SU-DHL-6 (cell line): Measurements from ENCODE around the gene SNRNP200.

Source experiments
- H2AFZ ChIP-seq: fragments of 200-600 bp; sonication (generic); 2 replicates; pipeline ENCODE4 v1.6.1; 2014; ENCODE audit warnings: low read depth, mild to moderate bottlenecking, moderate library complexity, mixed read lengths, antibody characterized with exemption, low read length; ENCODE audit not compliant: severe bottlenecking
- H3F3A ChIP-seq: fragments of 200-600 bp; shearing (Covaris generic); 2 replicates; pipeline ENCODE4 v1.6.0; 2016; ENCODE audit warnings: antibody characterized with exemption, mild to moderate bottlenecking; ENCODE audit not compliant: insufficient read depth
- H3K27ac ChIP-seq: fragments of 200-600 bp; sonication (generic); 2 replicates; pipeline ENCODE4 v1.5.1; 2016; ENCODE audit warnings: low read depth, mild to moderate bottlenecking, low read length, moderate library complexity, mixed read lengths
- H3K27me3 ChIP-seq: fragments of 200-600 bp; sonication (generic), shearing (Covaris generic); 2 replicates; pipeline ENCODE4 v1.6.0; 2014; ENCODE audit warnings: mild to moderate bottlenecking, low read length
- H3K36me3 ChIP-seq: fragments of 200-600 bp; sonication (generic); 2 replicates; pipeline ENCODE4 v1.6.1; 2014; ENCODE audit warnings: mild to moderate bottlenecking, low read length, mixed read lengths
- H3K4me2 ChIP-seq: fragments of 300-600, 200-600 bp; shearing (Covaris generic), sonication (generic); 2 replicates; pipeline ENCODE4 v1.6.0; 2014; ENCODE audit warnings: low read length, low read depth, mild to moderate bottlenecking; ENCODE audit not compliant: poor library complexity, severe bottlenecking
- H3K4me3 ChIP-seq: fragments of 200-600 bp; sonication (generic); 2 replicates; pipeline ENCODE4 v1.5.1; 2014; ENCODE audit warnings: antibody characterized with exemption, low read length, mild to moderate bottlenecking, mixed read lengths; ENCODE audit not compliant: insufficient read depth, poor library complexity, severe bottlenecking
- H3K79me2 ChIP-seq: fragments of 200-600 bp; sonication (generic); 2 replicates; pipeline ENCODE4 v1.6.1; 2014; ENCODE audit warnings: mild to moderate bottlenecking, low read length, moderate library complexity; ENCODE audit not compliant: insufficient read depth
- H3K9ac ChIP-seq: fragments of 200-600 bp; sonication (generic); 2 replicates; pipeline ENCODE4 v1.7.0; 2014; ENCODE audit warnings: mild to moderate bottlenecking, low read length
- H3K9me2 ChIP-seq: fragments of 200-600 bp; sonication (generic); replicated peaks from 2 replicates; pipeline ENCODE4 v1.6.1; 2014; ENCODE audit warnings: low read length; ENCODE audit not compliant: insufficient read depth
- H3K9me3 ChIP-seq: fragments of 200-600 bp; sonication (generic); 2 replicates; pipeline ENCODE4 v1.6.1; 2014; ENCODE audit warnings: low read length, mixed read lengths; ENCODE audit not compliant: insufficient read depth
- H4K20me1 ChIP-seq: fragments of 200-600 bp; sonication (generic); 2 replicates; pipeline ENCODE4 v1.6.1; 2014; ENCODE audit warnings: low read depth, mild to moderate bottlenecking, antibody characterized with exemption, low read length, moderate library complexity, mixed read lengths
- CTCF ChIP-seq: fragments of 200-600 bp; sonication (generic); IDR thresholded peaks from one replicate; pipeline ENCODE4 v1.5.1; 2017; ENCODE audit warnings: antibody characterized with exemption, mild to moderate bottlenecking, low read length, moderate library complexity; ENCODE audit not compliant: insufficient read depth, poor library complexity, severe bottlenecking
- EZH2phosphoT487 ChIP-seq: fragments of 200-600 bp; sonication (generic), shearing (Covaris generic); conservative IDR thresholded peaks from 2 replicates; pipeline ENCODE4 v1.6.1; 2018; ENCODE audit warnings: mild to moderate bottlenecking, antibody characterized with exemption, low read length, moderate library complexity, mixed read lengths

Gene SNRNP200

GRCh38 chr2:96261328-96262003, 43.9 kb downstream of the SNRNP200 start:
- H3K4me2 ChIP-seq, result no peak overlapping the region
- no peaks in the 10 kb centered on the region for H3K9me2 ChIP-seq
- H3K27ac ChIP-seq, result no peak overlapping the region
- H3K9me3 ChIP-seq, result no peaks in the 10 kb centered on the region
- no peaks in the 10 kb centered on the region for H3K36me3 ChIP-seq
- H3K27me3 ChIP-seq, result no peaks in the 10 kb centered on the region
- H3K9ac ChIP-seq, result no peak overlapping the region
- H3F3A ChIP-seq, result no peaks in the 10 kb centered on the region
- peaks cover 82% of the 10 kb centered on the region for H3K79me2 ChIP-seq
- TF ChIP-seq CTCF, result no peak
- no peak for TF ChIP-seq EZH2phosphoT487
- no peak overlapping the region for H2AFZ ChIP-seq
- no peaks in the 10 kb centered on the region for H4K20me1 ChIP-seq
- H3K4me3 ChIP-seq, result no peak overlapping the region

GRCh38 chr2:96260387-96261260, 44.7 kb downstream of the SNRNP200 start:
- Histone ChIP-seq H3K9me2 (no peaks in the 10 kb centered on the region), H3K4me3 (no peak overlapping the region), H3K9ac (no peak overlapping the region), H3K9me3 (no peaks in the 10 kb centered on the region), H3K79me2 (peaks cover 80% of the 10 kb centered on the region), H3K4me2 (no peak overlapping the region), H3K36me3 (no peaks in the 10 kb centered on the region), H3K27ac (no peak overlapping the region), H3F3A (no peaks in the 10 kb centered on the region), H3K27me3 (no peaks in the 10 kb centered on the region), H2AFZ (no peak overlapping the region), H4K20me1 (no peaks in the 10 kb centered on the region)
- no peak for TF ChIP-seq EZH2phosphoT487
- TF ChIP-seq CTCF, result no peak

GRCh38 chr2:96259497-96259921, 45.8 kb downstream of the SNRNP200 start:
- no peaks in the 10 kb centered on the region for H3K9me3 ChIP-seq
- no peaks in the 10 kb centered on the region for H4K20me1 ChIP-seq

More at GRCh38 chr2:96259497-96259921, 45.8 kb downstream of the SNRNP200 start:
- H3K36me3 ChIP-seq, result no peaks in the 10 kb centered on the region
- H3K27me3 ChIP-seq, result no peaks in the 10 kb centered on the region
- H3K9me2 ChIP-seq, result no peaks in the 10 kb centered on the region
- no peak overlapping the region for H2AFZ ChIP-seq
- H3K9ac ChIP-seq, result no peak overlapping the region
- TF ChIP-seq CTCF (no peak), EZH2phosphoT487 (no peak)
- H3K4me3 ChIP-seq, result no peak overlapping the region
- peaks cover 69% of the 10 kb centered on the region for H3K79me2 ChIP-seq
- H3F3A ChIP-seq, result no peaks in the 10 kb centered on the region
- no peak overlapping the region for H3K4me2 ChIP-seq
- no peak overlapping the region for H3K27ac ChIP-seq
